NB4 (cell line): ENCODE measurements around the gene LRRC28.

ENCODE experiments used
- CTCF ChIP-seq: IDR thresholded peaks from one replicate; pipeline ENCODE4 v1.5.1; 2012; ENCODE audit warnings: low read depth, low read length
- POLR2A ChIP-seq: IDR thresholded peaks from 2 replicates; pipeline ENCODE4 v1.6.1; 2011; ENCODE audit warnings: mild to moderate bottlenecking; ENCODE audit not compliant: insufficient read length; ENCODE audit errors: extremely low read depth

- TF ChIP-seq CTCF: no peak
- TF ChIP-seq POLR2A: no peak
These were observed 159.2 kb downstream of the LRRC28 start for GRCh38 chr15:99410477-99410876.
